GM20000 (cell line): ENCODE data around the gene PCDH1.
A peak's percentile ranks its signal among the peaks of the same experiment; 100 is the strongest.

Experiments
- DNase-seq: peaks from one replicate; pipeline ENCODE4 v3.0.0; 2012; ENCODE audit warnings: low spot score
- CTCF ChIP-seq: IDR thresholded peaks from 2 replicates; pipeline ENCODE4 v1.5.1; 2012; ENCODE audit warnings: mild to moderate bottlenecking, control low read depth; ENCODE audit errors: extremely low read depth, missing control alignments

PCDH1 gene

GRCh38 chr5:141815051-141815795 is 63.0 kb downstream of the PCDH1 start:
- DNase-seq, result no peak
- no peak for TF ChIP-seq CTCF

- peak; percentile 70 for DNase-seq
- TF ChIP-seq CTCF, result peak; percentile 84
These were observed 63.9 kb downstream of the PCDH1 start for GRCh38 chr5:141814064-141814964.

DNA sequence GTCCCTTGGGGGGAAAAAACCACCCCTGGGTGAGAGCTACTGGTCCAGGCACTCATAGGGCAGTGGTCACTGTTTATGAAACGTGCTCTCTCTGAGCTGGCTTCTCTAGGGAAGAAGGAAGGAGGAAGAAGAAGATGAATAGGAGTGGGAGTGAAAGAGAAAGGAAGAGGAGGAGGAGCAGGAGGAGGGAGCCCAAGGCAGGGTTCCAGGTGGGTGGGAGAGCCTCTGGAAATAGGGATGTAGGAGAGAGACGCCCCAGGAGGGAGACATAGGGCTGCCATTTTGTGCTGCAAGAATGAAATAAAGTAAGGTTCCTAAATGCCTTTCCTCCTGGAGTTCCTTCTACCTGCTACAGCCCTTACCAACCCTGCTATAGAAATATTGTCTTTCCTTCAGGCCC is 65.7 kb downstream of the PCDH1 start:
- no peak for DNase-seq
- no peak for TF ChIP-seq CTCF

- peak; percentile 59 for DNase-seq
- peak; percentile 67 for TF ChIP-seq CTCF
These were observed 66.7 kb downstream of the PCDH1 start for GRCh38 chr5:141811287-141812155.

DNA sequence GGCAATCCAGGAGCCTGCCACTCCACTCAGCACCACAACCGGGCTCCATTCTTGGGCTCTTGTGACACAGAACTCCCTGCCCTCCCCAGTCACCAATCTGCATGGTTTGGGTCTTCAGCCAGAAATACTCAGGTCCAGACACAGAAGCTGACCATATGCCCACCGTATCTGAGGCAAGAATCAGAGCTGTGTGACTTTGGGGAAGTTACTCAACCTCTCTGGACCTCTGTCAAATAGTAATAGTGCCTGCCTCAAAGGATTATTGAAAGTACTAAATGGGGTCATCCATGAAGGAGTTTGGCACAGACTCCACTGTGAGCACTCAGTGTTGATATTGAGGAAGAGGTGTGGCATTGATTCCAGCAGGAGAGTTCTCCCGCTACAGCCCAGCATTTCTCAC is 67.5 kb downstream of the PCDH1 start:
- DNase-seq, result no peak
- no peak for TF ChIP-seq CTCF

GRCh38 chr5:141809380-141810096 is 68.7 kb downstream of the PCDH1 start:
- no peak for DNase-seq
- TF ChIP-seq CTCF, result no peak
